ENCODE results near the gene ZSCAN5A. TPM values are rescaled to one million over a fixed set of nuclear protein-coding genes. Genes with fewer than 3 reads are reported as not detected.
"Not testable (repeated sequence)": the region's sequence is repeated elsewhere in the genome, so short reads cannot be mapped to it uniquely, and the experiment has no call there.

ZSCAN5A gene
- total RNA-seq, 1 experiment from 2014 or later, result 12.7 TPM

DNA sequence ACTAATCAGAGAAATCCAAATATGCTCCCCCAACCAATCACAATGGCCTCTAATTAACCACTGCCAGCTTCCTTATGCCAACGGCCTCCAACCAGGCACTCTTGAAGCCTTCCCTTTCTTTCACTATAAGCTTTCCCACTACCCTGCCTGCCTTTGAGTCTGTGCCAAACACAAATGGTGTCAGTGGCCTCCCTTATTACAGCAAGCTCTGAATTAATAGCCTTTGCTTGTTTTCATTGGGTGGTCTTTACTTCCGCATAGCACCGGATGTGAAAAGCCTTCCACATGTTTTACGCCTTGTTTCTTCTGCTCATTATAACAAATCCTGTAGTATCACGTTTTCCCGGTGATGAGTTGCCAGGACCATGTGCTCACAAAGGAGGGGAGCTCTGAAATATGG is 43.5 kb downstream of the ZSCAN5A start:
- DNase-seq (ENCODE audit: low spot score), result no peak

DNA sequence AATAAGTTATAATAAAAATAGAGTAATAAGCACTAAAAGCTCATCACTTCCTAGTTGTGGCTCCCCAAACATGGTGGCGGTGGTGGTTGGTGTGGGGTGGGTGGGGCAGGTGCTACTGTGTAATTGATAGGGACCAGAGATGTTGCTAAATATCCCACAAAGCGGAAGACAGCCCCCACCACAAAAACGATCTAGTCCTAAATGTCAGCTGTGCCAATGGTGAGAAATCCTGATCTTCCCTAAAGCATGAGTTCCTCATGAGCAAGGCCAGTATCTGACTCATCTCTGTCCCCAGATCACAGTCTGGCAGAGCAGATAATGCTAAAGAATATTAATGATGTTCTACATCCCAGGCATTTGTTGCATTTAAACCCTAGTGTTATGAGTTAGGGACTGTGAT is 44.0 kb downstream of the ZSCAN5A start:
- DNase-seq (ENCODE audit: low spot score), result no peak

DNA sequence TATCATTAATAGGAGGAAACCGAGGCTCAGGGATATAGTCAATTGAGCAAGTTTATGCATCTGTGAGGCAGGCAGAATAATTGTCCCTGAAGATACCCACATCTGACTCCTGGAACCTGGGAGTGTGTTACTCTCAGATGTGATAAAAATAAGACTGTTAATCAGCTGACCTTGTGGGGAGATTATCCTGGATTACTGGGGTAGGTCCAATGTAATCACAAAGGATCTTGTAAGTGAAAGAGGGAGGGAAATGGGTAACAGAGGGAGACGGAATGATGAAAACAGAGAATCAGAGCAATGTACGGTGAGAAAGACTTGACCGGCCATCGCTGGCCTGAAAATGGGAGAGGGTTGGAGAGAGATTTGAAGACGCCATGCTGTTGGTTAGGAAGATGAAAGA is 45.3 kb downstream of the ZSCAN5A start:
- DNase-seq (ENCODE audit: low spot score), result no peak

DNA sequence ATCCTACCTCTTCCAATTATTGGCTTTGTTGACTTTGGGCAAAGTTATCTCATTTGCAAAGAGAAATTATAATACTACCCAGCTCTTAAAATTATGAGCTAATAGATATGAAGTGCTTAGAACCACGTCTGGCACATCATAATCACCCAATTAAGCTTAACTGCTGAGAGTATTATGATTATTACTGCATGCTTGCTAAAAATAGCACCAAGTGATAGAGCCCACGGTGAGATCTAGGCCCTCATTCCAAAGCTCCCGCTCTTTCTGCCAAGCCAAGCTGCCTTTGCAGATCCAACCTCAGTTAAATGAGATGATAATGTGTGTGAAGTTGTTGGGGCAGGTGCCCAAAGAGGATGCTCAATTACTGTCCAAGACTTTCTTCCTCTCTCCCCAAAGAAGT is 48.6 kb downstream of the ZSCAN5A start:
- no peak for DNase-seq (ENCODE audit: low spot score)

DNA sequence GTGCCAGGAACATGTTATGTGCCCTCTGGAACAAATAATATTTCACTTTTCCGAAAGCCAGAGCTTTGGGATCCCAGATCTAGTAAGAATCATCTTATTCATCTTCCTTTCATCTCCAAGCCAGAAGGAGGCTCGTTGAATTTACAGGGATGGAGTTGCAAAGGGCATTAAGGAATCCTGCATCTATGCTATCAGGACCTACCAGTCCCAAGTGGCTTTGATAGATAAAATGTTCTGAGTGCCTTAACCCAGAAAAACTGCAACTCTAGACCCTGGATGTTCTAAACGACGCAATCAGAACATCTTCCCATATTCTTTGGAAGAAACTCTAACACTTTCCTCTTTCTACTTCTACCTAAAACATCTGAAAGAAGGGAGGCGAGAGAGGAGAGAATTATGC is 51.3 kb downstream of the ZSCAN5A start:
- DNase-seq (ENCODE audit: low spot score), result no peak

DNA sequence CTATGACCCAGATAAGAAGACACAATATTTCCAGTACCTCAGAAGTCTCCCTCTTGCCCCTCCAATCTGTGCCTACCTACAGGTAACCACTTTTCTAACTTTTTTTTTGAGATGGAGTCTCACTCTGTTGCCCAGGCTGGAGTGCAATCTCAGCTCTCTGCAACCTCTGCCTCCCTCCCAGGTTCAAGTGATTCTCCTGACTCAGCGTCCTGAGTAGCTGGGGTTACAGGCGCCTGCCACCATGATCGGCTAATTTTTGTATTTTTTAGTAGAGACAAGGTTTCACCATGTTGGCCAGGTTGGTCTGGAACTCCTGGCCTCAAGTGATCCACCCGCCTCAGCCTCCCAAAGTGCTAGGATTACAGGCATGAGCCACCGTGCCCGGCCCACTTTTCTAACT is 52.7 kb downstream of the ZSCAN5A start:
- DNase-seq (ENCODE audit: low spot score), result not testable (repeated sequence)

DNA sequence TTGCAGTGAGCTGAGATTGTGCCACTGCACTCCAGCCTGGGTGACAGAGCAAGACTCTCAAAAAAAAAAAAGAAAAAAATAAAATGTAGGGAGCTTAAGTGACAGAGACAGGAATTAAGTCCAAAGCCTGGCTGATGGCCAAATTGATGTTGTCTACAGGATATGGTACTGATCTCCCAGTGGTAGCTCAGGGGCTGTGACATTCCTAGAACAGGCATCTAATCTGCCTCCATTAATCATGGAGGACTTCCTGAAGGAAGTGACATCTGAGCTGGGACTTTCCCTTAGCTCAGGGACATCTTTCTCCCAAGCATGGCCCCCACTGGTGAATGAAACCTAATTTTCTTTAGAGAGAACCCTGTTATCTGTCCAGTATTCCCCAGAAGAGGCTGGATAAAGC is 53.5 kb downstream of the ZSCAN5A start:
- DNase-seq (ENCODE audit: low spot score), result no peak

DNA sequence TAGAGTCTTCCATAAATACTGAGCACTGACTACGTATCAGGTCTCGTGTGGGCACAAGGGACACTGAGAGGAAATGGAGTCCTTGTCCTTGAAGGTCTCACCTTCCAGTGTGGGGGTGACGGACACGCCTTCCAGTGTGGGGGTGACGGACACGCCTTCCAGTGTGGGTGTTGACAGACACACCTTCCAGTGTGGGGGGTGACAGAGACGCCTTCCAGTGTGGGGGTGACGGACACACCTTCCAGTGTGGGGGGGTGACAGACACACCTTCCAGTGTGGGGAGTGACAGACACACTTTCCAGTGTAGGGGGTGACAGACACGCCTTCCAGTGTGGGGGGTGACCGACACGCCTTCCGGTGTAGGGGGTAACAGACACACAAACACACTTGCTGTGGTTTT is 56.4 kb downstream of the ZSCAN5A start:
- DNase-seq (ENCODE audit: low spot score), result no peak

DNA sequence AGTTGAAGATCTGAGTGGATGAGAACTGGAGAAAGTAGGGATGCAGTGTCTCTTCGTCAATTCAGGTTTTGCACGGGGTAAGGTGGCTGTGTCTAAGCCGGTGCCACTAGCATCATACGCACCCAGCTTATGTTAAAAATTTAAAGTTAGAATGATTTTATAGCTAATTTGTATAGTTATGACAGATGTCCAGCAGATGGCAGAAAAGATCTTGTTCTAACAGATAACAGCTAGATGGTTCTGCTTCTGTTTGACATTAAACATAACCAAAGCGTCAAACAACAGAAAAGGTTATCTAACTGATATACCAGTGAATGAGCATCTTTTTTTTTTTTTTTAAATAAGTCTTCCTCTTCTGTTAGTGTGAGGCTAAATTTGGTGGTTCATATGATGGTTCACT is 60.9 kb downstream of the ZSCAN5A start:
- DNase-seq (ENCODE audit: low spot score), result peak; percentile 59

DNA sequence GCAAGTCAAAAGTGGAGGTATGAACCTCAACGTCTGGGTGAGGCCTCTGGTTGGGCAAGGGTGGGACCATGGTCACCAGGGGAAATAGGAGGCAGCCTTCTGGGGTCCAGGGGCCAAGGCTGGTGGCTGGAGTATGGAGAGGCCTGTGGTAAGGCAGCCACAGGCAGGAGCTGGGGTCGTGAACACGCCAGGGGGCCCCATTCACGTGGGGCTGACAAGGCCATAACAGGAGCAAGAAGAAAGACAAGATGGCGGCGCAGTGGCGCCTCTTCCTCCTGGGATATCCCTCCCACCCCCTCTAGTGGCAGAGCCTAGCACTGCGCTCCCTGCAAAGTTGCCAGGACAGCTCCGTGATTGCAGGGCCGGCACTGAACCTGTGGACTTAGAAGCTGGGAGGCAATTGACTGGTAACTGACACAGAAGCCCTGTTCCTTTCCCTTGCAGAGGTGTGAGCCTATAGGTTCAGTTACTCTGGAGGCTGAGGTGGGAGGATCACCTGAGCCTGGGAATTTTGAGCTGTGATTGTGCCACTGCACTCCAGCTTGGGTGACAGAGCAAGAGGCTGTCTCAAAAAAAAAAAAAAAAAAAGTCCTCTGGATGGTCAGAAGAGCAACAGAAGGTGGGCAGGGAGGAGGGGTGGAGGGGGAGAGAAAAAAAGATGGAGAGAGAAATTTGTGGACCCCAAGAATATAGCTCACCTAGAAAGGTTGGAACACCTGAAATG is 61.8 kb downstream of the ZSCAN5A start:
- peak; percentile 86 for DNase-seq (ENCODE audit: low spot score)

DNA sequence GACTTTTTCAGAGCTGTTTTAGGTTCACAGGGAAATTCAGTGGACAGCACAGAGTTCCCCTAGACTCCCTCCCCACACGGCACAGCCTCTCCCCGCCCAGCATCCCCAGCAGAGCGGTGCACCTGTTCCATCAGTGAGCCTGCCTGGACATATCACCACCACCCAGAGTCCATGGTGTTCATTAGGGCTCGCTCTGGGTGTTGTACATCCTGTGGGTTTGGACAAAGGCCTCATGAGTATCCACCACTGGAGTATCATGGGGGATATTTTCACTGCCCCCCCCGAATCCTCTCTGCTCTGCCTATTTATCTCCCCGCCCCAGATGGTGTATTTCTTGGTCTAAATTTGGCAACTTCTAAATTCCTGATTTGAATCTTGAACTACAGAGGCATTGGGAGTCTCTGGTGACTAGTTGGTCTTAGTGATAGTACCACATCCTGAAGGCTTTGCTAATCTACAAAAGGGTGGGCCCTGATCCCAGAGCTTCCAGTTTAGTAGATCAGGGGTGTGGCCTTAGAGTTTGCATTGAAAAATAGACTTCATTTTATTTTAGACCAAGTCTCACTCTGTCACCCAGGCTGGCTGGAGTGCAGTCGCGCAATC is 65.8 kb downstream of the ZSCAN5A start:
- DNase-seq (ENCODE audit: low spot score), result not testable (repeated sequence)

DNA sequence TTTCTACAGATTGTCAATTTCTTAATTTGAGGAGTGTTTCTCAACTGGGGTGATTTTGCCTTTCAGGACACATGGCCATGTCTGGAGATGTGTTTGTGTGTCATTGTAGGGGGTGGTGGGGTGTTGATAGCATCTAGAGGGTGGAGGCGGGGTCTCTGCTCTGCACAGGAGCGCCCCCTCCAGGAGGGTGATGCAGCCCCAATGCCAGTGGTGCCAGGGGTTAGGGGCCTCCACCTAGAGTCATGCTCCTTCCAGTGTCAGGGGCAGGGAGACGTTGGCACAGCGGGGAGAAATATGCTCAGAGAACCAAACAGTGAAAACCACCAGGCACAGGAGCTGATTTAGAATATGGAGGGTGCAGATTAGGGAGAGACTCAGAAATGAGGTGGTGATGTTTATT is 68.9 kb downstream of the ZSCAN5A start:
- not testable (repeated sequence) for DNase-seq (ENCODE audit: low spot score)

DNA sequence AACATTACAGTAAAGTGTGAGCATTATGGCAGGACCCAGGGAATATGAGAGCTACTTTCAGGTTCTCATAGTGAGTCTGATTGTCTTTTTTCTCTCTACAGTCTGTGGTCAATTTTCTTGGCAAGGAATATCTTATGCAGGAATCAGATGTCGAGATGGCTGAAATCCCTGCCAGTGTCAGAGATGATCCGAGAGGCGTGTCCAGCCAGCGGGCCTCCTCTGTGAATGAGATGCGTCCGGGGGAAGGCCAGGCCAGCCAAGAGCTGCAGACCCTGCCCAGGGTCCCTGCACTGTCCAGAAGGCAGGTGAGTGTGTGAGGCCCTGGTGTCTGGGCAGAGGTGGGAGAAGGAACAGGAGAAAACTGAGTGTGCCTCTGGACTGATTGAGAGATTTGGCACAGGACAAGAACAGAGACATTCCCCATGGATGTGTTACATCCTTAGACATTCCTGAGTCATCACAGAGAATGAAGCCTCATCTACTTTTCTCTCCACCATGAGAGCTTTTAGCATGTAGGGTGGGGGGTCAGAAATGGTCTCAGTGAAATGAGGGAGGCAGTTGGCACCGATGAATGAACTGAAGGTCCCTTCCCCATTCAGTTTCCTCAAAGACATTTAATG is 69.4 kb downstream of the ZSCAN5A start:
- no peak for DNase-seq (ENCODE audit: low spot score)

DNA sequence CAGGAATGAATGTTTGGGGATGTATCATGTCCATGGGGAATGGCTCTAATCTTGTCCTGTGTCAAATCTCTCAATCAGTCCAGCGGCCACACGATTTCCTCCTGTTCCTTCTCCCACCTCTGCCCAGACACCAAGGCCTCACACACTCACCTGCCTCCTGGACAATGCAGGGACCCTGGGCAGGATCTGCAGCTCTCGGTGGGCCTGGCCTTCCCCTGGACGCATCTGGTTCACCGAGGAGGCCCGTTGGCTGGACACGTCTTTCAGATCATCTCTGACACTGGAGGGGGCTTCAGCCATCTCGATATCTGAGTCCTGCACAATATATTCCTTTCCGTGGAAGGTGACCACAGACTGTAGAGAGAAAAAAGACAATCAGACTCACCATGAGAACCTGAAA is 91.2 kb downstream of the ZSCAN5A start:
- DNase-seq (ENCODE audit: low spot score), result no peak

DNA sequence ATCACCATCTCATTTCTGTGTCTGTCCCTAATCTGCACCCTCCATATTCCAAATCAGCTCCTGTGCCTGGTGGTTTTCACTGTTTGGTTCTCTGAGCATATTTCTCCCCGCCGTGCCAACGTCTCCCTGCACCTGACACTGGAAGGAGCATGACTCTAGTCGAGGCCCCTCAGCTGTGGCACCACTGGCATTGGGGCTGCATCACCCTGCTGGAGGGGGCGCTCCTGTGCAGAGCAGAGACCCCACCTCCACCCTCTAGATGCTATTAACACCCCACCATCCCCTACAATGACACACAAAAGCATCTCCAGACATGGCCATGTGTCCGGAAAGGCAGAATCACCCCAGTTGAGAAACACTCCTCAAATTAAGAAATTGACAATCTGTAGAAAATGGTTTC is 91.7 kb downstream of the ZSCAN5A start:
- no peak for DNase-seq (ENCODE audit: low spot score)

DNA sequence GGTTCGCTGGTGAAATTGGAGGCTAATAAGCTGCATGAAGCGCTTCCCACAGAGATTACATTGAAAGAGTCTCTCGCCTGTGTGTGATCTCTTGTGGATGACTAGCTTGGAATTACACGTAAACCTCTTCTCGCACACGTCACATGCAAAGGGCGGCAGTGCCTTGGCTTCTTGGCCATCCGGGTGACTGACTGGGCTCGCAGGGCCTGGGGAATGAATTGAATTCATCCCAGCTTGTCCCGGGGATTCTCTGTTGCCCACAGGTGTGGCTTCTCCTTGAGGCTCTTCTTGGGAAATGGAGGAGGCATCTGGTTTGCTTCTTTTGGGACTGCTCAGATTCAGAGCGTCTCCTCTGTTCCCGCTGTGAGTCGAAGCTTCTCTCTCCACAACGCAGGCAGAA is 92.8 kb downstream of the ZSCAN5A start:
- DNase-seq (ENCODE audit: low spot score), result no peak

DNA sequence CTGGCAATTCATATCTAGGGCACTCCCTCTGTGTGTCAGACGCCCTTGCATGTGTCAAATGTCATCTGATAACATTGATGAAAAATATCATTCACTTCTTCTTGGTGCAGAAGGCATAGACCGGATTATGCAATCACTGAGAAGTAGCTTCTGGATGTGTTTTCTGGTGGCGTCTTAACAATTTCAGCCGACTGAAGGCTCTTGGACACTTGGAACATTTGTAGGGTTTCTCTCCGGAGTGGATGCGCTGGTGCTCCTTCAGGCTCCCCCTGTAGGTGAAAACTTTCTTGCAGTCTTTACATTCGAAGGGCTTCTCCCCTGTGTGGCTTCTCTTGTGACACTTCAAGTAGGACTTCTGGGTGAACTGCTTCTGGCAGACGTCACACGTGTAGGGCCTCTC is 93.2 kb downstream of the ZSCAN5A start:
- DNase-seq (ENCODE audit: low spot score), result not testable (repeated sequence)

DNA sequence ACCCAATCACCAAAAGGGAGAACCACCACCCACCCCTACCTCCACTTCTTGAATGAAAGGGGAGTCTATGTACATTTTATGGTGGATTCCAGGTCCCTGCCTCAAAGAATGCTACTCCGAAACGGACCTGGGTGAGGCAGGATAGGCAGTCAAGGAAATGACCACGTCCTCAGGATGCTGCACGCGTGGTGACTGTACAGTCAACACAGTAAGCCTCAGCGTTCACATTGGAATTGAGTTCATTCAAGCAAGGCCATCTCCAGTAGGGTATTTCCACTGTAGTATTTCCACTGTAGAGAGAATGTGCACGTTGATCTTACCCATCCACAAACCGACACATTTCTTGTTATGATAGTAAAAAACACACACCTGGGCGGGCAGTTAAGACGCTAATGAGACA is 95.7 kb downstream of the ZSCAN5A start:
- no peak for DNase-seq (ENCODE audit: low spot score)

DNA sequence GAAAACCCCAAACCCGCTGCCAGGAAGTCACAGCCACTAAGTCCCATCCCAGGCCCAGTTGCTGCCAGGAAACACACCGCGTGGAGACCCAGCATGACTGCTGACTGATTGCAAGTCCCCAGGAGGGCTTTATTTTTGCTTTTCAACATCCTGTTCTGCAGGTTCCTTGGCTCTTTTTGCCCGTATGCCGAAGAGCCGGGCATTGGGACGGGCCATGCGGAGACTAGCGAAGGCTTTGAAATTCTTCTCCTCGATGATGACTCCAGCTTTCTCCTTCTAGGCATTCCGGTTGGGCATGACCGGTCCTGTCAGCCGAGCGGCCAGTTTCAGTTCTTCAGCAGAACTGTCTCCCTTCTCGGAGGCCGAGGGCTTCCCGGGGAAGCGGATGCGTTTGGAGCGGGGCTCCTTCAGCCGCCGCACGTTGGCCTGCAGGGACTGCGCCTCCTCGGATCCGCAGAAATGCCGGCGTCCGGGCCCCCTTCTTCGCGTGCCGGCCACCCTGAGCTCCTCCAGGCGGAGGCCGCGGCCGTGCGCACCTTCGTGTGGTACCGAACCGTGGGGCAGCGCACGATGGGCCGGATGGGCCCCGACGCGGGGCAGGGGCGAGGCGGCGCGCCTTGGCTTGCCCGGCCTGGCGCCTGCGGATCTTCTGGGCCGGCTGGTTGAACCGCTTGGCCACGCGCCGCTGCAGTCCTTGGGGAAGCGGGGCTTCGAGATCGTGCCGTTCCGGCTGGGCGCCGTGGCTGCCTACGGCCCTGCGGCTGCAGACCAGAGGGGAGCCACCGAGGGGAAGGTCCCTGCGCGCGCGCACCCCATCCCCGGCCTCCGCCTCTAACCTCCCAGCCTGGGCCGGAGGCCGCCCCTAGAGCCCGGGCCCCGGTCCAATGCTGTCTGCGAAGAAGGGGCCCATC is 97.3 kb downstream of the ZSCAN5A start:
- DNase-seq (ENCODE audit: low spot score), result no peak

DNA sequence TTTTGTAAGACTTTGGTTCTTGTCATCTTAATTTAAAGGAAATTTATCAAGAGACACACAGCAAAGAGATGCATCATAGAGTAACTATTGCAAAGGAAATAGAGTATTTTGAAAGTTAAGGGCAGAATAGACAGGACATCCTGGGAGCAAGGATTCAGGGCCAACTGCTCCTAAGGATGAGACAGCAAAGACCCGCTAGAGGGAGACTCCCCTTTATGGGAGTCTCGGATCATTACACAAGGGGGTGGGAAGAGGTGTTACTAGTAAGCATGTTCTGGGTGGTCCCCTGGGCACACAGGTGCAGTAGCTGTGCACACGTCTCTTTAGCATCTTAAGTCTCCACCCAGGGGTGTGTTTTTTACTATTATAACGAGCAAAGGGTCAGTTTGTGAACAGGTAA is 102.9 kb downstream of the ZSCAN5A start:
- DNase-seq (ENCODE audit: low spot score), result no peak

DNA sequence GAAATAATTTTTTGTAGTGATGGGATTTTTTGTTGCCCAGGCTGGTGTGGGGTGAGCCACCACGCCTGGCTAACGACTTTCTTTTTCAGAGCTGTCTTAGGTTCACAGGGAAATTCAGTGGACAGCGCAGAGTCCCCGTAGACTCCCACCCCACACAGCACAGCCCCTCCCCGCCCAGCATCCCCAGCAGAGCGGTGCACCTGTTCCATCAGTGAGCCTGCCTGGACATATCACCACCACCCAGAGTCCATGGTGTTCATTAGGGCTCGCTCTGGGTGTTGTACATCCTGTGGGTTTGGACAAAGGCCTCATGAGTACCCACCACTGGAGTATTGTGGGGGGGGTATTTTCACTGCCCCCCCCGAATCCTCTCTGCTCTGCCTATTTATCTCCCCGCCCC is 104.6 kb downstream of the ZSCAN5A start:
- DNase-seq (ENCODE audit: low spot score), result not testable (repeated sequence)

DNA sequence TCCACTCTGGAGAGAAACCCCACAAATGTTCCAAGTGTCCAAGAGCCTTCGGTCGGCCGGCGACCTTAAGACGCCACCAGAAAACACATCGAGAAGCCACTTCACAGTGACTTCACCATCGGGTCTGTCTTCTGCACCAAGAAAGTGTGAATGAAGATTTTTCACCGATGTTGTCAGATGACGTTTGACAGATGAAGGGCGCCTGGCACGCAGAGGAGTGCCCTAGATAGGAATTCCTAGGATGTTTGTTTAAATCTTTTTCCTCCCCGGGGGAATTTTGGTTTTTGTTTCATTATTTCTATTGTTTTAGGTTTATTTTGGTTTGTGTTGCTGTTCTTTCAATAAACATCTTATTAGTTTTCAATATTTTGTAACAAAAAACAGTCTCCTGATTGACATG is 105.5 kb downstream of the ZSCAN5A start:
- no peak for DNase-seq (ENCODE audit: low spot score)

All from H4 (cell line).